Amniotic epithelial cell (primary cell): Measurements from ENCODE around the gene RASGEF1B.

Source experiments
- DNase-seq: peaks from one replicate; pipeline ENCODE4 v3.0.0-alpha.2; 2010; ENCODE audit warnings: low read depth

RASGEF1B gene

DNA sequence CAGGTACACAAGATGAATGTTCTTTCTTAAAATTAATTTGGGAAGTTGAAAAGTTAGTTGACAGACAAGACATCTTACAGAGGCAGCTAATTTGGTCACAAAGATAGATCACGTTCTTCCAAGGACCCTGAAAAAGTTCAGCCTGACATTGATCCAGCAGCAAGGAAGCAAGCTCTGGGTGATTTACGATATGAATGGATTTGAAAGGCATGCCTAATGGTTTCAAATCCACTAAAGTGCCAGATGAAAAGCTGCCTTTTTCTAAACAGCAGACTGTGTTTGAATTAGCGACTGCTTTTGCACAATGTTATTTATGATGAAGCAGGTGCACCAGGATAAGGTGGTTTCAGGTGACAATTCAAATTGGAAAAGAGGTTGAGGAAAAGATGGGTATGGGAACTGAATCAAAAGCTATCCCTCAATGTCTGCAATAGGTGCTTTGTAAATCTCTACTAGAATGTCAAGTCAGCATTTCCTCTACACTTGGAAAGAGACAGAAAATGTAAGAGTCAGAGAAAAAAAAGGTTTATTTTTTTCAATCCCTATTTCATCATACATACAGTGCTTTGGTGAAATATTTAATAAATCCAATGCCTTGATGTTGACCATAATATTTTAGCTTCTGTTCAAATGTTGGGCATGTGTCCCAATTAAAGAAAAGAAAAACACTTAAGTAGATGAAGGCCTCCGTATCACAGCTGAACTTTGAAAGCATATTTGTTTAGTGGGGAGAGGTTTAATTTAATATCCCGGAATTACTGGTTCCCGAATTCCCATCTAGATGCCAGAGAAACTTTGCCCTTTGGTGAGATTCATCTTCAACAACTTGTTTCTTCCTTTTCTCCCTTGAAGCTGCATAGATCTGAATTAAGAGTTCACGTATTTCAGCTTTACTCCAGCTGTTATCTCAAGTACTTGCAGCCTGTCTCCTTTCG, 6.0 kb downstream of the RASGEF1B start:
- no peak for DNase-seq

DNA sequence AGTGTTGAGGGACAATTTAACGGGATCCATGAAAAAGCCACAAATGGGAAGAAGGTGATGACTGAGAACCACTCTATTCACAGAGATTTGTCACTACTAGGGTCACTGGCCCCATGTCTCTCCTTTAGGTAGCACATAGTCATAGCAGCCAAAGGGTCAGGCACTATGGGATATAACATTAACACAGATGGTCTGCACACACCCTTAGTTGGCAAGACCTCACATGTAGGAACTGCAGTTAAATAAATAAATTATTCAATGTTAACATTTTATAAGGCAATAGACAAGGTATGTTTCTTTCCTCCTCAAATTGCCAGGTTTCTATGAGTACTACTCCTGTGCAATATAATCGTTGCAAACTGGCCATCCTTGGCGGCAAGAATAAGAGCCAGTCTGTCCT, 10.9 kb downstream of the RASGEF1B start:
- no peak for DNase-seq

DNA sequence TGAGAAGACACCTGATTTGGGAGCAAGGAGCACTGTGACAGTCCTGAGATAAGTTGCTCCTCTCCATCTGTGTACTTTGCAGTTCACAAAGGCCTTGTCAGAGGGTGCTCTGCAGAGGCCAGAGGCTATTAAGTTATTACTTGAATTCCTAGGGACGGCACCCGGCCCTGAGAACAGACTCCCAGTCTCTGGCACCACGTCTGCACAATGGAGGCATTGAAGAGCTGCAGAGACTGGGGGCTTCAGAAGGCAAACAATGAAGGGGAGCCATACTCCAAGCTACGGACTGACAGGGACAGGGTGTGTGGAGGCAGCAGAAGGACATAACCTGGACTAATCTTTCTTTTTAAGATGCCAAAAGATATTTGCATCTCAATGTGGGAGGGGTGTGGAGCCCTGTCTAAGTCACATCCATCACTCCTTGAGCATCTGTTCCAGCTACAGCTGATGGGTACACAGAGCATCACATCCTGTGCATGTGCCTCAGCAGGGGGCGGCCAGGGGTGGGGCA, 11.5 kb downstream of the RASGEF1B start:
- no peak for DNase-seq

DNA sequence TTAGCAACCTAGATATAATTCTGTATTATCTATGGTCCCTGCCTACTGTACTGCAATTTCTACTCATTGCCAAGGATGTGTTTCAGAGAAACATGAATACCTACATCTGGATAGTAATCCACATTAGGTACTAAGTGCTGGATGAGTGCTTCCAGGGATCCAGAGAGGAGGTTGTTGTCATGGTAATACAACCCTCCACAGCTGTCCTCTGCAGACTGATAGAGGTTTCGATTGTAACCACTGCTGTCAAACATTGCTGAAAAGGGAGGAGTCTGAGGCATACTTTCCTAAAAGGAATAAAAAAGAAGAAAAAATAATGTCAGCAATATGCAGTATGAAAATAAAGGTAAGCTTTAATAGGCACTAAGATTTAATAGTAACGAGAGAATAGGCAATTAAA, 12.5 kb downstream of the RASGEF1B start:
- DNase-seq = no peak

DNA sequence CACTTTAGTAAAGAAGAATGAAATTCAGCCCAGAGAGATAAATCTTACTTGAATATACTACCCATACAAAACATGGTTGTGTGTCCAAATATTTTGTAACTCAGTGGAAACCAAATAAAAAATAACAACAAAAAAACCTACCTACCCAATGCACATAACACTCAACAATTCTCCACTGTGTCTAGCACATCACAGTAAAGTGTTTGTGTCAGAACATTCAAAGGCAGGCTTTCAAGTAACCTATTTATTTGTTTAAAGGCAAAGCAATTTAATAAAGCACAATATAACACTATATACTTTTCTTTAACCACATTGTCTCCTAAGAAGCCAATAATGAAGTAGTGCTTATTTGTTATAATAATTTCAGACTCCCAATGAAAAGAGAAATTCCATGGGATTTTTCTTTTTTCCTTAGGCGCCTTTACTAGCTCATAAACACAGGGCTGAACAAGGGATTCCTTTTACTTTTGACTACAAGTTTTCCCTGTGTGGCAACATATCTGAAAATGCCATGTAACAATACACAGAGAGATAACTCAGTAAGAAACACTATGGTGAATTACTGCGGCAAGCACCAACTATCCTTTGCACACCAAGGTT, 13.7 kb downstream of the RASGEF1B start:
- DNase-seq = no peak

DNA sequence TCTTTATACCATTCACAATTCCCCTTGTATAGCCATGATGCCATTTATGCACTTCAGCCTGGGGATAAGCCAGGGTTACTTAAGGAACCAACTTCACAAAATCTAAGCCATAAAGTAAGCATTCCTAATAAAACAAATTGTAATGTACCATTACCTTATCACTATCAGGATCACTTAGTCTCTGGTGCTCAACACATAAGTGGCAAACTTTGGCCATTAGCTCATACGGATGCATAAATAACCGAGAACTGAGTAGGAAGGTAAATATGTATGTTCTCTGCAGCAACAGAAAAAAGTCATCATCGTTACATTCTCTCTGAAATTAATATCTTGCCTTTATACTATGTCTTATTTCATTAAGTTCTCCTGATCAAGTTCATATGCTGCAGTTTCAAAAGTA, 14.4 kb downstream of the RASGEF1B start:
- no peak for DNase-seq

DNA sequence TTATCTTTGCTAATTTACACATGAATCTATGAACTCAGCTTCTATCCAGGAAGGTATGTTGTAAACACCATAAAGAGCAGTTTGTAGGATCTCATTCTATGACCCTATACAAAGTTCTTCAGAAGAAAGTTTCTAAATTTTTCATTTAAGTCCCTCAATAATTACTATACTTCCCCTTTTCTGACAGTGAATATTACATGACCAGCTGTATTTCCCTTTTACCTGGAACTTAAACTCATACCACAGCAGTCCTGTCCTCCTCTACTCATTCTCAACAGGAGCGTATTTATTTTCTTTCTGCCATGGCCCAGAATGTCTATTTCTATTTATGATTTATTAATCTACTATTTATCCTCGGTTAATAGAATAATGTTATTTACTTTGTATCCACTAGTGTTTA, 15.8 kb downstream of the RASGEF1B start:
- DNase-seq = no peak

DNA sequence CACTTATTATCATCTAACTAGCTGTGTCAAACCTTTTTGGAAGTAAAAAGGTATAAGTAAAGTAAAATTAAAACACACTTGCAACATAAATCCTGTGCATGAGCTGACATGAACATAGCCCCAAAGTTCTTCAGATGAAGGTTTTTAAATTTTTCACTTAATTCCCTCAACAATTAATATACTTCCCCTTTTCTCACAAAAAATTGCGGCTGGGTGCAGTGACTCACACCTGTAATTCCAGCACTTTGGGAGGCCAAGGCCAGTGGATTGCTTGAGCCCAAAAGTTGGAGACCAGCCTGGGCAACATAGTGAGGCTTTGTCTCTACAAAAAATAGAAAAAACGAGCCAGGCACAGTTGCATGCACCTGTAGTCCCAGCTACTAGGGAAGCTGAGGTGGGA, 16.8 kb downstream of the RASGEF1B start:
- DNase-seq = no peak

DNA sequence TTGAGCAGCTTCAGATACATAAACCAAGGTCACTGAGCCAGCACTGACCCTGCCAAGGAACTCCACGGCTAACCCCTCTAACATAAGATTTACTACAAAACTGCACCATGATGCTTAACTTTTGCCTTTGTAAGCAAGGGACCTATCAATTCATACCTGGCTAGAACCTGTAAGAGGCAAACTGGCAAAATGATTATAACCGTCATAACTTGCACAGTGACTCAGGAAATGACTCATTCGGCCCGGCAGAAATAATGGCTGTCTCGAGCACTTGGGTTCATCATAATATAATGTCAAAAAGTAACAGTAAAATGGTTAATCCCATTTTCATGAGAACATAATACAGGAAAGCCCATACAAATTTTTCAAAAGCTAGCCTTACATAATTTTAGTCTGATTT, 17.2 kb downstream of the RASGEF1B start:
- DNase-seq = no peak

DNA sequence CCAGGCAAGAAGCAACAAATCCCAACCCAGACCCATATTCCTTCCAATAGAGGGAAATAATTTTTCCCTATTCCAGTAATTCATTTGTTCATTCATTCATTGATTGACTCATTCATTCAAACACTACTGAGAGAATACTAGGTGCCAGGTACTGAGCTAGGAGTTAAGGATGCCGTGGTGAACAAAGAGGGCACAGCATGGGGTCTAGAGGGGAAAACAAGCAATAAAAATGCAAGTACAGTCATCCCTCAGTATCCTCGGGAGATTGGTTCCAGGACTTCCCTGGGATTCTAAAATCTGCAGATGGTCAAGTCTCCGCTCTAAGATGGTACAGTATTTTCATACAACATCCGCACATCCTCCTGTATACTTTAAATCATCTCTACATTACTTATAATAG, 18.7 kb downstream of the RASGEF1B start:
- DNase-seq = no peak

DNA sequence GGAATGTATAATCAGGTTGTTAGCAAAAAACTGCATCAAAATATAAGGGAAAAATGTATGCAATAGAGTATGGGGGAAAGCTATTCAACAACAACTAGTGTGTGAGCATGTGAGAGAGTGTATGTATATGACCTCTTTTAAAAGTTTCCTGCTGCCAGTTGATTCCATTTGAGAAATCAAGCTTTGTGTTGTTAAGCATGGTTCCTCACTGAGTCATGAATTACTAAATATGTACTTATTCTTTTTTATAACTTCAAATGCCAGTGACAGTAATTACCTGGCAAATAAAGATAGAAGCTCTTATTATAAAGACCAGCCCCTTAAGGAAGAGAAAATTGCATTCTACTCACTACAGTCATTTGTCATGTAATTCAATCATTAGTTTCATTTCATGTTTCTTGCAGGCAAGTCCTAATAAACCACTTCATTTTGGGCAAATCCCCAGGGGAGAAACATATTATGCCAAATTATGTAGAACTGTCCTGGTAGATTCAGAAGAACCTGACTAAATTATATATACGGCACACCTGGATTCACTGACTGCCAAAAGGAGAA, 19.2 kb downstream of the RASGEF1B start:
- DNase-seq = no peak

DNA sequence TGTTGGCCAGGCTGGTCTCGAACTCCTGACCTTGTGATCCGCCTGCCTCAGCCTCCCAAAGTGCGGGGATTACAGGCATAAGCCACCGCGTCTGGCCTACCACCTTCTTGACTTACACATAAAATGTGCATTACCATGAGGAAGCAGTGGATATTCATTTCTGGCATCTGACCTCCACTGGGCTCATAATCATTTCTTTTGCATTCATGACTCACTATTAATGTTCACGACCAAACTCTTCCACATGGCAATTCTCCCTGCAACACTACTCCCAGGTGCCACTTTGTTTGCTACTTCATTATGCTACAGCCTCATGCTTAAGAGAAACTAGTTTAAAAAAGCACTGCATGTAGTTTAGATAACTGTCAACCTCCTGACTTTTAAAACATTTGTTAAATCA, 22.7 kb downstream of the RASGEF1B start:
- no peak for DNase-seq

DNA sequence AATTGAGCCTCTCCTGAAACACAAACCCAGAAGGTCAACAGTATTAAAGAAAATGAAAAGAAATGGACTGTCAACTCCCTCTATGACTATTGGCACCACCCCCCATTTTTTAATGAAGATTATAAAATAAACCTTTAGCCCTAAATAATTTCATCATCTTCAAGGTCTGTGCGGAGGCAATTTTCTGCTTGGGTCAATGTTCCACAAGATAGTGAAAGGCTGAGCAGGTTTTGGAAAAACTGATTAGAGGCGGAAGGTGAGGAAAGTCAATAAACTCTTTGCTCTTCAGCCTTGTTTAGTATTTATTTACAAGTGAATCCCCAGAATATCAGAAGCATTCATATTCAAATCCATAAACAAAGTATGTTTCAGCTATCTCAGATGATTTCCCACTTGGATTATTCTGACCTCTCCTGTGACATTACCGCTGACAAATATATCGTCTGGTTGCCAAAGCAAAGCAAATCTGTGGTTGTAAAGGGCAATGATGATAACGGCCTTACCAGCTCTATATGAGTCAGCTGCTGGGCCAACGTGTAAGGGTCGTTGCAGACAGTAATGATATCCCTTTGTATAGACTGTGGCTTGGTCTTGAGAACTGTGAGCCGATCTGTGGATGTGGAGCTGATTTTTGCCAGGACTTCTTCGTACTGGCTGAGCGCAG, 24.0 kb downstream of the RASGEF1B start:
- DNase-seq = no peak

DNA sequence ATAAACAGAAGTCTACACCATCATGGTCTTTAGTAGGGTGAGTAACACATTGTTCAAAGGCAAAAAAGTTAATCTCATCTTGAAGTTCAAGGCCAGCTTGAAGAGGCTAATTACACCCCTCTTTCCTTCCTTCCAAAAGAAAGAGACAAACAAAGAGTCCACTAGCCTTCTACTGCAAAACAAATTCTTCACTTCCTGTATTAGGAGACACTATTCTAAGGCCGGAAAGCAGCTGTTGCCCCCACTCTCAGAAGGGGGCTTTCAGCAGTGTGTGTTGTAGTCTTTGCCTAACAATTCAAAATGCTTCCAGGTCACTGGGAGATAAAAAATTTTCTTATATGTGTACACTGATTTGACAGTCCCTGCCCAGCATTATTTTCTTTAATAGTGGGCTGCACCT, 25.1 kb downstream of the RASGEF1B start:
- DNase-seq = no peak

DNA sequence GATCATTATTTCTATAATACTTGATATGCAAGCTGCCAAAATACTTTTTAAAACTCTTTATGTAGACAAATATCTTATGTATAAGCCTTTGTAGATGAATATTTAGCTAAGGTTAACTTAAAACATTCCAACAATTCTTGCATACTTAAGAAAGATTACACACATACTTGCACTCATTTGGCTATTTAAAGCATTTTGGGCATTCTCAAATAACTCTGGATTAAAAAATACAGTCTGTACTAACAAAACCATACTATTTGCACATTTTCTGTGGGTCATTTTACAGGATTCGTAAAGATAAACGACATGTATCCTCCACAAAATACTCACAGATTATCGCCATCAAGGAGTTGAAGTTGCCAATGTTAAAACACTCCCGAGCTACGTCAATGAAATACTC, 26.5 kb downstream of the RASGEF1B start:
- no peak for DNase-seq

DNA sequence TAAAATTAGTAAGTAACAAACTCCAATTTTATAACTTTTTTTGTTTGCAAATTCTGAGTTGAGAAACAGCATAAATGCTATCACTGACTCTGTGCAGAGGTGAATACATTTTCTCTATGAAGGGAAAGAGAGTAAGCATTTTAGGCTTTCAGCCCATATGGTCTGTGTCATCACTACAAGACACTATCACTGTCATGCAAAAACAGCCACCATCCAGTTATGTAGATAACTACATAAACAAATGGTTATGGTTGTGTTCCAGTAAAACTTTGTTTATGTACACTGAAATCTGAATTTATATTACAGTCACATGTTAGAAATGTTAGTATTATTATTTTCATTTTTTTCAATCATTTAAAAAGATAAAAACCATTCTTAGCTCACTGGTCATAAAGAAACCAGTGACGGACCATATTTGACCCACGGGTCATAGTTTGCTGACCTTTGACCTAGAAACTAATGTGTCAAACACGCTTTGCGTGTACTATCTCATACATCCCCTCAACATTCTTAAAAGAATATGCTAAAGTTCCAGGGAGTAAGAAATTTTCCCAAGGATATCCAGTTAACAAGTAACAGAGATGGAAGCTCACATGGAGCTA, 29.1 kb downstream of the RASGEF1B start:
- DNase-seq = no peak

DNA sequence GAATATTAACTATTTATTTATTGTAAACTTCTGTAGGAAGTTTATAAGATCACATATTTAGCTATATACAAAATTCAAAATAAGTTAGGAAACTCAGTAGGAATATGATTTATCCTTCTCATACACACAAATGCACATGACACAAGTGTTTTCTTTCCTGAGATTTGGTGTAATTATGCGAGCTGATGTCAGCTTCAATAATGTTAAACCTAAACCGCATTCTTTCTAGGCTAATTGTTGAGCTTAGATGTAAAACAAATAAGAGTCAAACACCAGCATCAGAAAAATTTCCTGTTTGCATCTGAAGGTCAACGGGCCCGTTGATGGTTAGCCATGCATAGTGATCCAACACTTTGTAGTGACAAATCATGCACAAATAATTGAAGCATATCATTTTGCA, 30.8 kb downstream of the RASGEF1B start:
- DNase-seq = no peak

DNA sequence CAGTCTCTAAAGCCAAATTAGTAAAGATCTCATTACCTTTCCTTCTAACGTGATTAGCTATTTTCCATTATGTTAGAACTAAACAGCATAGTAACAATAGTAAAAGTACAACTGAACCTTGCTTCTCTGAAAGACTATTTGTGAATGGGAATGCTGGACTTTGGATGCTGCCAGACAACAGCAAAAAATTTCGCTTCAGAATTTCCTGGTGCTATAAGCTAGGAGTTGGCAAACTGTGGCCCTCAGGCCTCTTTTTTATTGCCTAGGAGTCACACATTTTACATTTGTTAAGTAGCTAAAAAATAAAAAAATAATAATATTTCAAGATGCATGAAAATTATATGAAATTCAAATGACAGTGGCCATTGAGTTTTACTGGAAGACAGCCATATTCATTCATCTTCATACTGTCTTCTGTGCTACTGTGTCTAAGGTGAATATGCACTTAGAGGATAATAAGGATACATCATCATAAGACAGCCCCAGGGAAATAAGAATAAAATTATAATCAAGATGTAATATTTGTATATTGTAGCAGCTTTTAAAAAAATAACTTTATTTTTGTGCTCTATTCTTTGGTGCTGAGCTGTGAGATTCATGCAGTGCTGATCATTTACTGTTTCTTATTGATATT, 34.6 kb downstream of the RASGEF1B start:
- DNase-seq = no peak

DNA sequence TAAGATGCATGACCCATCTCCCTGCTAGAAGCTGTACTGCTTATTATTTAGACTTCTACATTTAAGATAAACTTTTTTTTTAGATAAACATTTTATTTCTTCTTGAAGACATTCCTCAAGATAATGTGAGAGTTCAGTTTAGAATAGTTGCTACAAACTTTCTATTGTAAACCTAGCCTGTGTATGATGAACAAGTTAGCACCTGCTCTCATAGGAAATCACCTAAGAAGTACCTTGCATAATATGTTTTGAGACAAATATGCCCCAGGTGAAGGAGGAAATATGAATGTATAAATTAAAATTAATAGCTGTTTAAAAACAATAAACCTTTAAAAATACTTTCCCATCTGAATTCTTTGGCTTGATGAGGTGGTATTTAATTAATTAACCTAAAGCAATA, 35.6 kb downstream of the RASGEF1B start:
- no peak for DNase-seq

DNA sequence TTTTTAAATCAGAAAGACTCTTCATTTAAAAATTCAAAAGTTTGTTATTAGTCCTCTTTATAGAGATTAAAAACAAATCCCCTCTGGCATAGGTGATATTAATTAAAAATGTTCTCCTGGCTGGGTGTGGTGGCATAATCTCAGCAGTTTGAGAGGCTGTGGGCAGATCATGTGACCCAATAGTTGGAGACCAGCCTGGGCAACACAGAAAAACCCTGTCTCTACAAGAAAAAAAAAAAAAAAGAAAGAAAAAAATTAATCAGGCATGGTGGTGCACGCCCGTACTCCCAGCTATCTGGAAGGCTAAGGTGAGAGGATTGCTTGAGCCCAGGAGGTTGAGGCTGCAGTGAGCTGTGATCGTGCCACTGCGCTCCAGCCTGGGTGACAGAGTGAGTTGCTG, 38.9 kb downstream of the RASGEF1B start:
- DNase-seq = no peak

DNA sequence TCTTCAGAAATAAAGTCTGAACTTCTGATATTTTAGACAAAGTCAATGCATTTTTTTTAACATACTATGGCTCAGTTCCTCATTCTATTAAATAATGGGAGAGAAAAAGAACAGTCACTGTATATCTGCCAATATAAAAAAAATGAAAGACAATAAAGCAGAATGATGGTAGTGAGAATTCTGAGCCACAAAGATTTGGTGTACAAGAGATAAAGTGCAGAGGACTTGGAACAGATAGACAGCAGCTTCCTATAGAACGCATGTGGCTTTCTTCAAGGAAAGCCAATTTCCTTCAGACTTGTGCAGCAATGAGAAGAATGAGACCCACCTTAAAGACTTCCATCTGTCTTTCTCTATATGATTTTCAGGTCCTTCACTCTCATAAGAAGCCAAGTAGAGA, 39.7 kb downstream of the RASGEF1B start:
- DNase-seq = no peak

DNA sequence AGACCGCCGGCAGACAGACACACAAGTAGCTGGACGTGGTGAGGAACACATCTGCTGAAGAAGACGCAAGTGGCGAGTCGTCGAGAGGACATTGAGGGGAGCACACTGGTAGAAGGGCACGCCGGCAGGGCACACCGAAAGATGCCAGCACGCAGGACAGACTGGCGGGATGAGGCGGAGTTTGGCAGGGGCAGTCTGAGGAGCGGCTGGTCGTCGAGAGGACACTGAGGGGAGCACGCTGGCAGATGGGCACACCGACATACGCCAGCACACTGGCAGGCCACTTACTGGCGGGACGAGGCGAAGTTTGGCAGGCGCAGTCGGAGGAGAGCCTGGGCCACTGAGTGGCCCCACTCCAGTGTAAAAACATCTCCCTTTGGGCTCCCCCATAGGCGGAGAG, 42.1 kb downstream of the RASGEF1B start:
- DNase-seq = no peak
